SK-N-SH (cell line): ENCODE data around the gene DDR1. TPM values are rescaled to one million over a fixed set of nuclear protein-coding genes. Genes with fewer than 3 reads are reported as not detected.

Source experiments
- CTCF ChIA-PET: fragments of 300-600, 350-600 bp; formaldehyde crosslinking; extraction: SDS; loops from one replicate; lab custom pipeline; 2021; lab: Yijun Ruan, JAX
- POLR2A ChIA-PET: fragments of 350-600 bp; sonication (Branson Sonifier 250); formaldehyde crosslinking; extraction: SDS; loops from one replicate; lab custom pipeline; 2020; ENCODE audit warnings: antibody characterized with exemption, inconsistent platforms; lab: Yijun Ruan, JAX
- DNase-seq: peaks from one replicate; pipeline ENCODE4 v3.0.0; 2012
- H2AFZ ChIP-seq: fragments of 200-600 bp; sonication (generic); 2 replicates; pipeline ENCODE4 v1.8.1; 2016; ENCODE audit warnings: antibody characterized with exemption, mild to moderate bottlenecking, low read depth
- H3F3A ChIP-seq: fragments of 200-600 bp; sonication (generic); replicated peaks from 2 replicates; pipeline ENCODE3; 2016; ENCODE audit warnings: antibody characterized with exemption, mild to moderate bottlenecking; ENCODE audit not compliant: insufficient read depth
- H3K27ac ChIP-seq, 2 experiments: fragments of 200-500 bp in 1 of 2; fragments of 200-600 bp in 1 of 2; sonication (Bioruptor generic) in 1 of 2; sonication (generic), shearing (Covaris generic) in 1 of 2; 2 replicates each; pipeline versions ENCODE4 v1.5.1 to v1.6.1; 2014 to 2016; ENCODE audit warnings: low read depth in 2 of 2, inconsistent platforms in 1 of 2, low read length in 1 of 2, mild to moderate bottlenecking in 1 of 2, mixed read lengths in 1 of 2
- H3K27me3 ChIP-seq: fragments of 200-600 bp; sonication (generic), shearing (Covaris generic); 2 replicates; pipeline ENCODE4 v1.6.1; 2016; ENCODE audit warnings: mixed run types; ENCODE audit not compliant: insufficient read depth
- H3K36me3 ChIP-seq, 2 experiments: fragments of 200-500 bp in 1 of 2; fragments of 200-600 bp in 1 of 2; sonication (Bioruptor generic) in 1 of 2; sonication (generic) in 1 of 2; replicated peaks in 1 of 2; 2 replicates each; pipeline versions ENCODE3 to v1.5.1; 2014 to 2016; ENCODE audit warnings: low read length in 1 of 2, mild to moderate bottlenecking in 1 of 2; ENCODE audit not compliant: insufficient read depth in 2 of 2, control insufficient read depth in 1 of 2
- H3K4me1 ChIP-seq, 2 experiments: fragments of 200-500 bp in 1 of 2; fragments of 200-600 bp in 1 of 2; sonication (Bioruptor generic) in 1 of 2; sonication (generic), shearing (Covaris generic) in 1 of 2; 2 replicates each; pipeline versions ENCODE4 v1.5.1 to v1.6.1; 2014 to 2016; ENCODE audit warnings: low read depth in 1 of 2, low read length in 1 of 2, mixed run types in 1 of 2; ENCODE audit not compliant: insufficient read depth in 2 of 2, control insufficient read depth in 1 of 2
- H3K4me2 ChIP-seq: fragments of 200-600 bp; sonication (generic), shearing (Covaris generic); 2 replicates; pipeline ENCODE4 v1.6.1; 2017; ENCODE audit warnings: mixed run types
- H3K4me3 ChIP-seq, 2 experiments: fragments of 200-500 bp in 1 of 2; fragments of 200-600 bp in 1 of 2; sonication (Bioruptor generic) in 1 of 2; sonication (generic), shearing (Covaris generic) in 1 of 2; 2 replicates each; pipeline versions ENCODE4 v1.5.1 to v1.8.1; 2014 to 2016; ENCODE audit warnings: low read depth in 2 of 2, inconsistent platforms in 1 of 2, low read length in 1 of 2, mild to moderate bottlenecking in 1 of 2, mixed read lengths in 1 of 2, moderate library complexity in 1 of 2
- H3K79me2 ChIP-seq: fragments of 200-600 bp; sonication (generic); 2 replicates; pipeline ENCODE4 v1.8.1; 2017; ENCODE audit warnings: mild to moderate bottlenecking; ENCODE audit not compliant: insufficient read depth
- H3K9ac ChIP-seq: fragments of 200-600 bp; sonication (generic); 2 replicates; pipeline ENCODE4 v1.6.1; 2017; ENCODE audit warnings: mixed run types
- H3K9me2 ChIP-seq: fragments of 200-600 bp; sonication (generic); 2 replicates; pipeline ENCODE4 v1.6.1; 2017; ENCODE audit warnings: mixed run types
- H3K9me3 ChIP-seq: fragments of 200-600 bp; sonication (generic); 2 replicates; pipeline ENCODE4 v1.6.1; 2017; ENCODE audit warnings: mixed run types, mild to moderate bottlenecking, moderate library complexity
- H4K20me1 ChIP-seq: fragments of 200-600 bp; sonication (generic); 2 replicates; pipeline ENCODE4 v1.6.1; 2017; ENCODE audit warnings: mild to moderate bottlenecking, mixed run types; ENCODE audit not compliant: insufficient read depth
- CTCF ChIP-seq: fragments of 200-600 bp; sonication (generic); IDR thresholded peaks from 2 replicates; pipeline ENCODE4 v1.6.1; 2017; ENCODE audit warnings: antibody characterized with exemption, mild to moderate bottlenecking, moderate library complexity
- ELF1 ChIP-seq: IDR thresholded peaks from 2 replicates; pipeline ENCODE4 v1.4.0; 2012
- EP300 ChIP-seq, 2 experiments: IDR thresholded peaks; 2 replicates each; pipeline versions ENCODE4 v1.4.0 to v1.6.1; 2012; ENCODE audit warnings: borderline replicate concordance in 1 of 2, low read depth in 1 of 2, low read length in 1 of 2
- EZH2phosphoT487 ChIP-seq: fragments of 200-600 bp; sonication (generic); IDR thresholded peaks from 2 replicates; pipeline ENCODE4 v1.6.1; 2017; ENCODE audit warnings: low read depth, mixed run types, mild to moderate bottlenecking, antibody characterized with exemption, moderate library complexity, borderline replicate concordance
- FOSL2 ChIP-seq: IDR thresholded peaks from 2 replicates; pipeline ENCODE4 v1.4.0; 2012; ENCODE audit warnings: low read depth, mild to moderate bottlenecking, moderate library complexity, borderline replicate concordance
- FOXJ3 ChIP-seq: sonication (generic); formaldehyde crosslinking; IDR thresholded peaks from 2 replicates; pipeline ENCODE4 v1.5.1; 2020; ENCODE audit warnings: mild to moderate bottlenecking, missing genetic modification reagents
- FOXM1 ChIP-seq: IDR thresholded peaks from 2 replicates; pipeline ENCODE4 v1.4.0; 2012; ENCODE audit warnings: low read depth, mild to moderate bottlenecking
- GABPA ChIP-seq: IDR thresholded peaks from 2 replicates; pipeline ENCODE4 v1.4.0; 2012; ENCODE audit warnings: low read depth, mild to moderate bottlenecking
- GATA2 ChIP-seq: sonication (generic); formaldehyde crosslinking; IDR thresholded peaks from 2 replicates; pipeline ENCODE4 v1.5.0; 2020; ENCODE audit warnings: mild to moderate bottlenecking, missing genetic modification reagents
- JUND ChIP-seq: IDR thresholded peaks from 2 replicates; pipeline ENCODE4 v1.4.0; 2012
- MAX ChIP-seq: IDR thresholded peaks from 2 replicates; pipeline ENCODE4 v1.4.0; 2012; ENCODE audit warnings: low read depth
- MEF2A ChIP-seq: IDR thresholded peaks from 2 replicates; pipeline ENCODE4 v1.4.0; 2012; ENCODE audit warnings: low read depth, borderline replicate concordance
- PBX3 ChIP-seq: IDR thresholded peaks from 2 replicates; pipeline ENCODE4; 2012
- POLR2AphosphoS5 ChIP-seq: IDR thresholded peaks from 2 replicates; pipeline ENCODE4 v1.6.1; 2012; ENCODE audit warnings: low read depth, low read length
- RAD21 ChIP-seq: IDR thresholded peaks from 2 replicates; pipeline ENCODE4 v1.6.1; 2012; ENCODE audit warnings: mild to moderate bottlenecking, low read length
- RCOR1 ChIP-seq: fragments of 150-350 bp; IDR thresholded peaks from 2 replicates; pipeline ENCODE4 v1.6.1; 2017; ENCODE audit warnings: antibody characterized with exemption, low read length
- RFX5 ChIP-seq: IDR thresholded peaks from 2 replicates; pipeline ENCODE4 v1.6.1; 2012; ENCODE audit warnings: mild to moderate bottlenecking, improper control_type of control experiment, low read length
- RXRA ChIP-seq: IDR thresholded peaks from 2 replicates; pipeline ENCODE4 v1.4.0; 2012; ENCODE audit warnings: low read depth, mild to moderate bottlenecking, borderline replicate concordance
- SIN3A ChIP-seq: IDR thresholded peaks from 2 replicates; pipeline ENCODE4 v1.6.1; 2012; ENCODE audit warnings: low read depth, mild to moderate bottlenecking, low read length, moderate library complexity, borderline replicate concordance
- SMC3 ChIP-seq: IDR thresholded peaks from 2 replicates; pipeline ENCODE4 v1.6.1; 2012; ENCODE audit warnings: low read depth, low read length, improper control_type of control experiment
- TAF1 ChIP-seq: IDR thresholded peaks from 2 replicates; pipeline ENCODE4 v1.6.1; 2012; ENCODE audit warnings: low read depth, mild to moderate bottlenecking, low read length, moderate library complexity, borderline replicate concordance
- TCF12 ChIP-seq: IDR thresholded peaks from 2 replicates; pipeline ENCODE4 v1.4.0; 2012
- TEAD4 ChIP-seq: IDR thresholded peaks from 2 replicates; pipeline ENCODE4 v1.4.0; 2012; ENCODE audit warnings: mild to moderate bottlenecking, borderline replicate concordance; ENCODE audit not compliant: insufficient read depth
- USF1 ChIP-seq: IDR thresholded peaks from 2 replicates; pipeline ENCODE4 v1.4.0; 2012; ENCODE audit warnings: low read depth, borderline replicate concordance
- USF2 ChIP-seq: fragments of 150-350 bp; IDR thresholded peaks from 2 replicates; pipeline ENCODE4 v1.6.1; 2017; ENCODE audit warnings: antibody characterized with exemption, low read length, low read depth, borderline replicate concordance
- YY1 ChIP-seq: IDR thresholded peaks from 2 replicates; pipeline ENCODE4 v1.4.0; 2012; ENCODE audit warnings: low read depth, mild to moderate bottlenecking
- ZBTB33 ChIP-seq: IDR thresholded peaks from 2 replicates; pipeline ENCODE4 v1.4.0; 2012; ENCODE audit warnings: low read depth, borderline replicate concordance
- WGBS: methylation state at CpG from one replicate; pipeline ENCODE4 v1.1.6; 2017; ENCODE audit warnings: low lambda C conversion rate; 5-methylcytosine and 5-hydroxymethylcytosine counted together
- polyA plus RNA-seq, 3 experiments: library from polyadenylated mRNA; depleted of rRNA; stranded (reverse); fragments of >200 nt; gene quantifications; 2 replicates each; pipeline ENCODE4 v1.2.3, GENCODE V29; 2012

Gene DDR1
- polyA plus RNA-seq, 1 of the 3 experiments (the other 2 are of a cell fraction): 52.8 TPM

- Histone ChIP-seq H3K27ac (peak within 1 kb of the TSS; percentile 79 to 87), H3K4me1 (peaks cover 9 to 18% of the 10 kb centered on the region in 2 experiments; a peak in 3 of 4 replicates), H3K9ac (peak within 1 kb of the TSS; percentile 88), H3K9me2 (no peaks in the 10 kb centered on the region), H3K4me3 (peak within 1 kb of the TSS; percentile 56 to 66), H2AFZ (peak within 1 kb of the TSS; percentile 77), H3K36me3 (peaks cover 31 to 39% of the 10 kb centered on the region in 2 experiments), H4K20me1 (no peaks in the 10 kb centered on the region), H3K9me3 (no peaks in the 10 kb centered on the region), H3K79me2 (peaks cover 5% of the 10 kb centered on the region), H3K27me3 (no peaks in the 10 kb centered on the region), H3F3A (peaks cover 8% of the 10 kb centered on the region), H3K4me2 (peak within 1 kb of the TSS; percentile 91)
- WGBS: 5% methylated on average over 14 of the region's 52 CpGs
- ChIA-PET CTCF (interaction anchor here (0.6 to 7.2 kb wide), 25 partner anchors 9 to 634 kb away, joined by 3 to 86 read pairs (median 4); partner anchors contain the start of gene DDR1), POLR2A (interaction anchor here (1.0 to 1.5 kb wide), 3 partner anchors 31 to 179 kb away, joined by 4 to 7 read pairs (median 4); partner anchors contain the start of gene DDR1)
- peak; percentile 99 for DNase-seq
- TF ChIP-seq TCF12 (peak; percentile 8; the same call in 1 of the 2 replicates), ZBTB33 (0 out of 2 replicates have a peak, but pooled peaks have one; percentile 14), SMC3 (peak; percentile 27), RCOR1 (no peak), TEAD4 (0 out of 2 replicates have a peak, but pooled peaks have one; percentile 19), YY1 (0 out of 2 replicates have a peak, but pooled peaks have one; percentile 42), FOSL2 (no peak), RFX5 (no peak), MAX (peak; percentile 71; the same call in 1 of the 2 replicates), GABPA (no peak), FOXM1 (no peak), USF2 (no peak), EZH2phosphoT487 (no peak), POLR2AphosphoS5 (peak; percentile 75), SIN3A (no peak), PBX3 (no peak), GATA2 (CRISPR knock-in tag) (no peak), RAD21 (peak; percentile 38), CTCF (peak; percentile 36; the same call in 1 of the 2 replicates), JUND (no peak), EP300 (IDR thresholded peaks at IDR 0.05; ENCODE audit: borderline replicate concordance in 1 of 2, low read depth in 1 of 2, low read length in 1 of 2) (no peak), USF1 (no peak), ELF1 (0 out of 2 replicates have a peak, but pooled peaks have one; percentile 39), TAF1 (peak; percentile 69; the same call in 1 of the 2 replicates), MEF2A (no peak), RXRA (no peak), FOXJ3 (no peak)
Measured at GRCh38 chr6:30914076-30914853, 29.9 kb downstream of the DDR1 start, which contains the start of gene VARS2. TSS of gene VARS2 (plus strand) at chr6:30914238. CDS start at chr6:30914837, 599 bp downstream.
